ENCODE data around the gene GPATCH11.

Gene GPATCH11

DNA sequence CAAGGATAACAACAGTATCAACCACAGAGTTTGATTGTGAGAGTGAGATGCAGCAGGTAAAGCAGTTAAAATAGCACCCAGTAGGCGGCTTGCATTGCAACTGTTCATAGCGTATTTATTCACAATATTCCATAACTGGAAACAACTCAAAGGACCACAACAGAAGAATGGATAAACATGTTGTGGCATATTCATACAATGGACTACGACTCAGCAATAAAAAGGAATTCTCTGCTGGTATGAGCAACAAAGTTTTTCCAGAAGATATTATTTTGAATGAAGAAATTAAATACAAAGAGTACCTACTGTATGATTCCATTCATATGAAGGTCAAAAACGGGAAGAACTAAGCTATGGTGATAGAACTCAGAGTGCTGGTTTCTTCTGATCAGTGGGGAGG lies 25.2 kb downstream of the GPATCH11 start:
- no peak for DNase-seq

DNA sequence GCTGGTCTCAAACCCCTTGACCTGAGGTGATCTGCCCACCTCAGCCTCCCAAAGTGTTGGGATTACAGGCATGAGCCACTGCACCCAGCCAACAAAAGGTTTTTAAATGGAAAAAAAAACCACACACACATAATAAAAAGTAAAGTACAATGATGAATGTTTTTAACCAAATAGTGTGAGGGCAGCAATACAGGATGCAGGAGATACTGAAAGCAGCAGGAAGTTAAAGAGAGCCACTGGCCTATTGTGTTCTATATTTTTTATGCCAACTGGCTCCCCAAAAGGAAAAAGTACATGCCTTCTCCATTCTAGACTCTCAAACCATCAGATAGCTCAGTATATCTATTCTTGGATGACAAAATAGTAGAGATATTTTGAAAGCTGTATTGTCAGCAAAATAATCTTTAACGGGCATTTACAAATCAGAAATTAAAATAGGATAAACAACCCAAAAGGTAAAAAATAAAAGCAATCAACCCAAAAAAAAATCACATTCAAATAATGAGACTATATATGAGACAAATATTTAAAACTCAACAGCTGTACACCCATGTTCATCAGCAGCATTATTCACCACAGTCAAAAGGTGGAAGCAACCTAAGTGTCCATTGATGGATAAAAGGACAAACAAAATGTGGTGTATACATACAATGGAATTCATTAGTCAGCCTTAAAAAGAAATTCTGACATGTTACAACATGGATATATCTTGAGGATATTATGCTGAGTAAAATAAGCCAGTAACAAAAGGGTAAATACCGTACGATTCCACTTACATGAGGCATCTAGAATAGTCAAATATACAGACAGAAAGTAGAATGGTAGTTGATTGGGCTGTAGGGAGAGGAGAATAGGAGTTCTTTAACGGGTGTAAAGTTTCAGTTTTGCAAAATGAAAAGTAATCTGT lies 26.2 kb downstream of the GPATCH11 start:
- DNase-seq, result no peak

DNA sequence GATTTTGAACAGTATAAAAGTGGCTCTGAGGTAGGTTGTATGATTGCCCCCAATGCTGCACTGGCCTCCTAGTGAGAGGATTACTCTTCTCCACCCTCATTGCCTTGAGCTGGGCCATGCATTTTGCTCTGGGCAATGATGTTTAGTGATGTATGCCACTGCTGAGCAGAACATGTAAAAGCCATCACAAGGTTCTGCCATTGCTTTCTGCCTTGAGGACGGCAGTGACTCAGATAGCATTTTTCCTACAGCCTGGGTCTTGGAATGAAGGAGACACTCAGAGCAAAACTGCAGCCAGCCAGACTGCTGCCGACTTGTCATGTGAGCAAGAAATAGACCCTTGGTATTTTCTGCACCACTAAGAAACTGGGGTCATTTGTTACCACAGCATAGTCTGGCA lies 27.6 kb downstream of the GPATCH11 start:
- DNase-seq, result no peak

- no peak for DNase-seq
These were observed 33.2 kb downstream of the GPATCH11 start for GRCh38 chr2:37117566-37117965.

GRCh38 chr2:37119157-37119556 lies 34.8 kb downstream of the GPATCH11 start:
- DNase-seq, result no peak

DNA sequence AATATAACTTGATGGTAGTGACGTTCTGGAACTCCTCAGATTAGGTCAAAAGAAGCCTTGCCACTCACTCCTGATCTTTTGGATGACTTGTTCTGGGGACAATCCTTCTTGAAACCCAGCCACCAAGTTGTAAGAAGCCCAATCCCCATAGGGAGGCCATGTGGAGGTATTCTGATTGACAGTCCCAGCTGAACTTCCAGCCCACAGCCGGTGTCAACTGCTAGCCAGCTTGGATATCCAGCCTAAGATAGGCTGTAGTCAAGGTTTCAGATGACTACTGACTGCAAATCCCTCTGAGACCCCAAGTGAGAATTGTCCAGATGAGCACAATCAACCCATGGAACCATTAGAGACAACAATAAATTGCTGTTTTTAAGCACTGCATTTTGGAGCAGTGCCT lies 41.1 kb downstream of the GPATCH11 start:
- no peak for DNase-seq

DNA sequence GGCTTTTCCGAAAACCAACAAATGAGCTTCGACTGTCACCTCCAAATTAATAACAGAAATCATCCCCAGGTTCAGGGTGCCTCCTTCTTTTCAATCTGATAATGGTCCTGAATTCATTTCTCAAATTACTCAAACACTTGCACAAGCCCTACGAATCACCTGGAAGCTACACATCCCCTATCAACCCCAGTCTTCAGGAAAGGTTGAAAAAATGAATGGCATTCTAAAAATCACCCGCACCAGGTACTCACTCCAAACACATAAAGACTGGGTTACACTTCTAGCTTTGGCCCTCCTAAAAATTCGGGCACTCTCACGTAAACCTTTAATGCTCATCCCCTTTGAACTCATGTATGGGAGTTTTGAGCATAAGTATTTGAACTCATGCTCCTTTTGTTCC lies 48.6 kb downstream of the GPATCH11 start:
- no peak for DNase-seq

DNA sequence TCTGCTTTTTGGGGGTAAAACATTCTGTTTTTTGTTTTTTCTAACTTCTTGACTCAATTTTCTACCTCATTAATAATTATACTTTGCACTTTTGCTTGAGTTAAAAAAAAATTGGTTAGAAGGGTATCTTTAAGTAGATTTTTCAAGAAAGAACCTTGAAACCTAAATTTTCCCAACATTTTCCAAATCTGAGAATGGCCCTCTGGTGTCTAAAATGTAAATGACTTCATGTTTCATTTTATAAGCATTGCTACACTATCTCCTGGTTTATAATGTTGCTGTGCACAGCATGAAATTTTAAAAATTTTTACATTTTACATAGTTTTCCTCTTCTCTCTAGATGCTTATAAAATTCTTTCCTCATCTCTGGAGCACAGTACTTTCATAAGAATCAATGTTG lies 58.2 kb downstream of the GPATCH11 start:
- no peak for DNase-seq

DNA sequence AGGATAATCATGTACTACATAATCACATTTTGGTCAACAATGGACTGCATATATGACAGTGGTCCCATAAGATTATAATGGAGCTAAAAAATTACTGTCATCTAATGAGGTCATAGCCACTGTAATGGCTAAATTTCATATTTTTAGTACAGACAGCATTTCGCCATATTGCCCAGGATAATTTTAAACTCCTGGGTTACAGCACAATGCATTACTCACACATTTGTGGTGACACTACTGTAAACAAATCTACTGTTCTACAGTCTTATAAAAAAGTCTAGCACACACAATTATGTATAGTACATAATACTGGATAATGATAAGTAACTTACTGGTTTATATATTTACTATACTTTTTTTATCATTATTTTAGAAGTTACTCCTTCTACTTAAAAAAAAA lies 59.7 kb downstream of the GPATCH11 start:
- DNase-seq, result no peak

- no peak for DNase-seq
These were observed 61.7 kb downstream of the GPATCH11 start for GRCh38 chr2:37146062-37146461.

DNA sequence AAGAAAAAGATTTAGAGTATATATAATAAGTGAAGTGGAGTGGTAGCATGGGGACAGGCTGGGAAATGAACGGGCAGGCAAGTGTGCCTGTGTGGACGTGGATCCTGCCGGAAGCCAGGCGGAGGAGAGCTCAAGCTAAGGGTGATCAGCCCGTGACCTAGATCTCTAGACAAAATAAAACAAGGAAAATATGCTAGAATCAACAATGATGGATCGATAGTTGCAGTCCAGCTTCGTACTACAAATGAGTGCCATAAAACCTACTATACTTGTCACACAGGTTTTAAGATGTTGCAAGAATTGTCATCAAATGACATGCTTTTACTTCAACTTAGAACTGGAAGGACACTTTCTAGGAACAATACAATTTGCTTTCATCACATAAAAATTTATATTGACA lies 64.0 kb downstream of the GPATCH11 start:
- DNase-seq, result no peak
